Tibial nerve (tissue), 4 donors: Measurements from ENCODE around the gene VENTX.

ENCODE experiments used
- CTCF ChIP-seq, 5 experiments: fragments of 200-600 bp in 3 of 5; fragments of 450-650 bp in 2 of 5; sonication (generic) in 3 of 5; IDR thresholded peaks; one replicate each; pipeline ENCODE4 v1.5.1; 2016 to 2019; ENCODE audit warnings: antibody characterized with exemption in 5 of 5, mild to moderate bottlenecking in 3 of 5, moderate library complexity in 2 of 5
- EP300 ChIP-seq, 2 donors: sonication (generic); formaldehyde crosslinking; IDR thresholded peaks; one replicate each; pipeline ENCODE4 v1.6.1; 2017; ENCODE audit warnings: antibody characterized with exemption in 2 of 2, mild to moderate bottlenecking in 1 of 2
- POLR2A ChIP-seq, 2 donors: fragments of 450-650 bp; IDR thresholded peaks; one replicate each; pipeline ENCODE4 v1.6.1; 2017; ENCODE audit warnings: antibody characterized with exemption in 2 of 2, mild to moderate bottlenecking in 2 of 2, moderate library complexity in 2 of 2

GRCh38 chr10:133253361-133253955, 15.8 kb downstream of the VENTX start:
- TF ChIP-seq CTCF (IDR thresholded peaks at IDR 0.05): no peak
- no peak for TF ChIP-seq EP300 (IDR thresholded peaks at IDR 0.05)
- TF ChIP-seq POLR2A (IDR thresholded peaks at IDR 0.05): no peak
